Upper lobe of right lung (tissue), 1 donor: Measurements from ENCODE around the gene FBXO34. TPM values are rescaled to one million over a fixed set of nuclear protein-coding genes. Genes with fewer than 3 reads are reported as not detected.

ENCODE experiments used
- ATAC-seq: fragments of 200-7000 bp; cut with Tn5 transposase; one replicate; pipeline ENCODE4 v1.9.1; 2020; ENCODE audit warnings: mild to moderate bottlenecking, moderate library complexity
- DNase-seq: peaks from one replicate; pipeline ENCODE4 v3.0.0-alpha.2; 2020
- H3K27ac ChIP-seq: fragments of 200-600 bp; one replicate; pipeline ENCODE4 v1.8.0; 2022
- H3K27me3 ChIP-seq: fragments of 200-600 bp; one replicate; pipeline ENCODE4 v1.8.0; 2022; ENCODE audit warnings: mild to moderate bottlenecking
- H3K36me3 ChIP-seq: fragments of 200-600 bp; one replicate; pipeline ENCODE4 v1.8.0; 2022
- H3K4me1 ChIP-seq: fragments of 200-600 bp; one replicate; pipeline ENCODE4 v1.8.0; 2022
- H3K4me3 ChIP-seq: fragments of 200-600 bp; one replicate; pipeline ENCODE4 v1.8.0; 2022; ENCODE audit warnings: mild to moderate bottlenecking
- H3K9me3 ChIP-seq: fragments of 200-600 bp; one replicate; pipeline ENCODE4 v1.8.0; 2022
- intact Hi-C: fragments of 100-400 bp; cut with DNase I; formaldehyde crosslinking; loops from one replicate; pipeline ENCODE4 v1.11.0; 2022
- total RNA-seq: library from RNA; stranded (reverse); fragmentation: NEBNext Ultra II Directional; extraction: Animal tissue kit (Norgen Biotek cat#: 25700); gene quantifications from one replicate; pipeline ENCODE4 v1.2.1, GENCODE V29; 2021
- TF ChIP-seq, protein P1 (sequence below): fragments of 200-600 bp; IDR thresholded peaks from one replicate; pipeline ENCODE4 v1.8.0; 2022; ENCODE audit warnings: antibody characterized with exemption
- donor health status: DM: no; HTN: yes; CAD: no; lungs with severe emphysema.

Gene FBXO34
- total RNA-seq, 1 donor from 2014 or later = 29.2 TPM

DNA sequence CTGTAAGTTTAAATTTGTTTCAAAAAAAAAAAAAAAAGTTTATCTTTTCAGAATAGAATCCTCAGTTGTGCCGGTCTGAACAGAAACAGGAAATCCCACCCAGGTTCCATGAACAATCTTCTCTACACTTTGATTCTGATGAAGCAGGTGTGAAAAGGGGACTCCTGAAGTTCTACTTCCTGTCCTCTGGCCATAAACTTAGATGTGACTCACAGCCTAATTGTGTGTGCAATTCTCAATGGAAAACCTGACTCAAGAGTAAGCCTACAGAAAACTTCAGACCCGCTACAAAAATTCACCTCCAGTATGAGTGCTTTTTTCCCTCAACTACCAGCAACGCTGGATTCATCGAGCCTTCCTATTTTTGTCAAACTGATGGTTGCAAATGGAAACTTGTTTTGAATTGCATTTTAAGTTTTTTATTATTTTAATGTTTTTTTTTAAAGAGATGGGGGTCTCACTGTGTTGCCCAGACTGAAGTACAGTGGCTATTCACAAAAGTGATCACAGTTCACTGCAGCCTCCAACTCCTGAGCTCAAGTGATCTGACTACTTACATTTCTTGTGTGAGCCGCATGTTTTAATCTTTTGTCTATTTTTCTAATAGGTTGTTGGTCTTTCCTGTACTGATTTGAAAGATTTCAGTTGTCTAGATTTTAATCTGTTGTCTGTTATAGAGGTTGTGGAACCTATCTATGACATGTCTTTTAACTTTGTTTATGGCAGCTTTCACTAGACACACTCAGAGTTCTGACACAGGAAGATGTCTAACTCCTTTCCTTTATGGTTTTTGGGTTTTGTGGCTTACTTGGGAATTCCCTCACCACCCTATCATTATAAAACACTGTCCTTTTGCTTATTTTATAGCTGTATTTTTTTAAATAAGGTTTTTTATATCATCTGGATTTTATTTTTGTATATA lies 102.8 kb downstream of the FBXO34 start:
- H3K27ac ChIP-seq = no peak overlapping the region
- peaks cover 57% of the 10 kb centered on the region for H3K36me3 ChIP-seq
- no peaks in the 10 kb centered on the region for H3K27me3 ChIP-seq
- TF ChIP-seq, protein P1, sequence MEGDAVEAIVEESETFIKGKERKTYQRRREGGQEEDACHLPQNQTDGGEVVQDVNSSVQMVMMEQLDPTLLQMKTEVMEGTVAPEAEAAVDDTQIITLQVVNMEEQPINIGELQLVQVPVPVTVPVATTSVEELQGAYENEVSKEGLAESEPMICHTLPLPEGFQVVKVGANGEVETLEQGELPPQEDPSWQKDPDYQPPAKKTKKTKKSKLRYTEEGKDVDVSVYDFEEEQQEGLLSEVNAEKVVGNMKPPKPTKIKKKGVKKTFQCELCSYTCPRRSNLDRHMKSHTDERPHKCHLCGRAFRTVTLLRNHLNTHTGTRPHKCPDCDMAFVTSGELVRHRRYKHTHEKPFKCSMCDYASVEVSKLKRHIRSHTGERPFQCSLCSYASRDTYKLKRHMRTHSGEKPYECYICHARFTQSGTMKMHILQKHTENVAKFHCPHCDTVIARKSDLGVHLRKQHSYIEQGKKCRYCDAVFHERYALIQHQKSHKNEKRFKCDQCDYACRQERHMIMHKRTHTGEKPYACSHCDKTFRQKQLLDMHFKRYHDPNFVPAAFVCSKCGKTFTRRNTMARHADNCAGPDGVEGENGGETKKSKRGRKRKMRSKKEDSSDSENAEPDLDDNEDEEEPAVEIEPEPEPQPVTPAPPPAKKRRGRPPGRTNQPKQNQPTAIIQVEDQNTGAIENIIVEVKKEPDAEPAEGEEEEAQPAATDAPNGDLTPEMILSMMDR = no peak
- ATAC-seq (no peak), DNase-seq (no peak)
- intact Hi-C loops = no loop called here
- H3K4me3 ChIP-seq = no peak overlapping the region
- H3K9me3 ChIP-seq = no peaks in the 10 kb centered on the region
- H3K4me1 ChIP-seq = no peaks in the 10 kb centered on the region

DNA sequence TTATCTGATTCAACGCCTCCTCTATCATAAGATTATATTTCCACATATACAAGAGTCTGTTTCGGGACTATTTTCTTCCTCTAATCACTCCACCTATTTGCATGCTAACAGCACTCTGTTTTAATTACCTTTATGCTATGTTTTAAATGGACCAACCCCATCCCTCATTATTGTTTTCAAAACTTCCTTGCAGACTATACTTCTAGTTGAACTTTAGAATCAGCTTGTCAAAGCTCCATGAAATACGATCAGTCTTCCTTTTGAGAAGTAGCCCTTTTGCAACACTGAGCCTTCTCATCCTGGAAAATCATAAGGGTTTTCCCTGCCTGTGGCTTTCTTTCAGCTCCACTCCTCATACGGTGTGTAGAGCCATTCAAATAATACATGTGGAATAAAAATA lies 103.5 kb downstream of the FBXO34 start:
- intact Hi-C loops = no loop called here
- DNase-seq (no peak), ATAC-seq (no peak)
- TF ChIP-seq, protein P1 = no peak
- H3K4me1 ChIP-seq = no peaks in the 10 kb centered on the region
- H3K27me3 ChIP-seq = no peaks in the 10 kb centered on the region
- H3K4me3 ChIP-seq = no peak overlapping the region
- no peak overlapping the region for H3K27ac ChIP-seq
- H3K9me3 ChIP-seq = no peaks in the 10 kb centered on the region
- peaks cover 57% of the 10 kb centered on the region for H3K36me3 ChIP-seq

DNA sequence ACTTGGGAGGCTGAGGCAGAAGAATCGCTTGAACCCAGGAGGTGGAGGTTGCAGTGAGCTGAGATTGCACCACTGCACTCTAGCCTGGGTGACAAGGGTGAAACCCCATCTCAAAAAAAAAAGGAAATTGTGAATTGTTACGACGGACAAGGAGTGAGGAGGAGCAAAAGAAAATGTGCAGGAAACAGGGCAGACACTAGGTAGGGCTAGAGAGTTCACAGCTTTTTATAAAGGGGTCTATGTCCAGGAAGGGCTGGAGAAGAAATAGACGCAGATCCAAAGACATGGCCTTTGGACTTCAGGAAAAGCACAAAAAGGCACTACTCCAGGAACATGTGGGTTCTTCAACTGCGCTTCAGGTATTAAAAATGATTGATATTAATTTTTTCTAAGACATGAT lies 106.0 kb downstream of the FBXO34 start:
- TF ChIP-seq, protein P1 = no peak
- no peaks in the 10 kb centered on the region for H3K4me1 ChIP-seq
- intact Hi-C loops = no loop called here
- H3K27ac ChIP-seq = no peak overlapping the region
- ATAC-seq (no peak), DNase-seq (no peak)
- H3K9me3 ChIP-seq = no peaks in the 10 kb centered on the region
- no peaks in the 10 kb centered on the region for H3K27me3 ChIP-seq
- no peak overlapping the region for H3K4me3 ChIP-seq
- H3K36me3 ChIP-seq = peaks cover 81% of the 10 kb centered on the region

DNA sequence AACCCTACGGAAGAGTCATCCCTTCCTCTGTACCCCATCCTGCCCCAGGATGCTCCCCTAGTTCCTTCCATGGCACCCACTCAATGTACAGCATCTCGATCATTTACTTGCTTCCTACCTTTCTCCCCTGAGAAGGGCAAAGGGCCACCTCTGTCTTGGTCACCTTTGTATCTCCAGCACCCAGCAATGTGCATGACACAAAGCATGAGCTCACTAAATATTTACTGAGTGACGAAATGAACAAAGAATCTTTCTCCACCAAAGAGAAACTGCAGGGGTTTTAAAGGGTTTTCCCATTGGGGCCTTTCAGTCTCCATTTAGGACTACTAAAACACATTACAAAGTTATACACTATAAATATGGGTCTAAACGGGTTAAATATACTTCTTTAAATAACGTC lies 109.8 kb downstream of the FBXO34 start:
- no peak overlapping the region for H3K27ac ChIP-seq
- no peak for DNase-seq
- ATAC-seq = no peak
- TF ChIP-seq, protein P1 = no peak
- peaks cover 87% of the 10 kb centered on the region for H3K36me3 ChIP-seq
- H3K9me3 ChIP-seq = no peaks in the 10 kb centered on the region
- H3K4me3 ChIP-seq = no peak overlapping the region
- H3K4me1 ChIP-seq = no peaks in the 10 kb centered on the region
- H3K27me3 ChIP-seq = no peaks in the 10 kb centered on the region
- intact Hi-C loops = no loop called here

DNA sequence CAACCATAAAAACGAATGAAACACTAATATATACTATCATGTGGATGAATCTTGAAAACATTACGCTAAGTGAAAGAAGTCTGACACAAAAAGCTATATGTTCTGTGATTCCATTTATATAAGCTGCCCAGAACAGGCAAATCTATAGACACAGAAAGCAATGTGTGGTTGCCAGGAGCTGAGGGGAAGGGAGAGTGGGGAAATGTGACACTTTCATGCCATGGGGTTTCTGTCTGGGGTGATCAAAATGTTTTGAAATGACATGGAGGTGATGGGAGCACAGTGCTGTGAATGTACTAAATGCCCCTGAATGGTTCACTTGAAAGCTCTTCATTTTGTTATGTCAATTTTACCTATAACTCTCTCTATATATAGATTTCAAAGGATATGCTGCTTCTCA lies 110.3 kb downstream of the FBXO34 start:
- H3K4me3 ChIP-seq = no peak overlapping the region
- ATAC-seq (no peak), DNase-seq (no peak)
- TF ChIP-seq, protein P1 = no peak
- H3K36me3 ChIP-seq = peaks cover 85% of the 10 kb centered on the region
- intact Hi-C loops = no loop called here
- H3K9me3 ChIP-seq = no peaks in the 10 kb centered on the region
- H3K27me3 ChIP-seq = no peaks in the 10 kb centered on the region
- H3K4me1 ChIP-seq = no peaks in the 10 kb centered on the region
- no peak overlapping the region for H3K27ac ChIP-seq
